ENCODE results near the gene ATP5ME.

The ATP5ME gene

DNA sequence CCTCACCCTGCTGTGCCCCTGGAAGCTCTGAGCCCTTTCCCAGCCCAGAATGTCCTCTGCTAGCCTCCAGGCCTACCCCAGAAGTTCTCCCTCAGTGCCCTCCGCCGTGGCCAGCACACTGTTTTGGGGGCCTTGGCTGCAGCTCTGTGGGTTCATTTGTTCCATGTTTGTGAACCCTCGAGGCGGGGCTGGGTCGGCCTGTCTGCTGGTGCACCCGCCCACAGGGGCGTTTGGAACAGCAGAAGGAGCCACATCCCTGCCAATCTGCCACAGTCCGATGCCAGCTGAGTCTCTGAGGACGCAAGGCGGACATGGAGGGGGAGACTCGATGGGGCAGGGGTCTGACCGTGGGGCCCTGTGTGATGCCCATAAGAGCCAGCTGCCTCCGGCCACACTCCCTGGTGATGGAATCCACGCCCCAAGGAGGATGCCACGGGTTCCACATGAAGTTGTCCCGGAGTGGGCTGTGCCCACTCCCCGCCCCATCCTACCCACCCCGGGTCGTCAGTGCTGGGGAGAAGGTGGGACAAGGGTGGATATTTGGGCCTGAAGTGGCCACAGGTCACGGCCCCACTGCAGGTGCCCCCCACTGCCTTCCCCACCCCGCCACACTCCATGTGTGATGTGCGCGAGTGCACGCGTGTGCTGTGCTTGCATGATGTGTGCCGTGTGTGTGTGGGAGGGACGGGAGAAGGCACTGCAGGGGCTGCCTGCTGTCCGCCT is 7.1 kb downstream of the ATP5ME start:
- Histone ChIP-seq H3K27me3 (ENCODE audit: insufficient read depth, poor library complexity, severe bottlenecking) (peaks cover 10% of the 10 kb centered on the region), H3K27ac (replicated peaks) (no peak overlapping the region), H3K4me3 (replicated peaks; ENCODE audit: insufficient read depth, low read length) (no peak overlapping the region)
- DNase-seq (ENCODE audit: low read depth in 1 of 2, low spot score in 1 of 2): no peak
- TF ChIP-seq, protein P1, sequence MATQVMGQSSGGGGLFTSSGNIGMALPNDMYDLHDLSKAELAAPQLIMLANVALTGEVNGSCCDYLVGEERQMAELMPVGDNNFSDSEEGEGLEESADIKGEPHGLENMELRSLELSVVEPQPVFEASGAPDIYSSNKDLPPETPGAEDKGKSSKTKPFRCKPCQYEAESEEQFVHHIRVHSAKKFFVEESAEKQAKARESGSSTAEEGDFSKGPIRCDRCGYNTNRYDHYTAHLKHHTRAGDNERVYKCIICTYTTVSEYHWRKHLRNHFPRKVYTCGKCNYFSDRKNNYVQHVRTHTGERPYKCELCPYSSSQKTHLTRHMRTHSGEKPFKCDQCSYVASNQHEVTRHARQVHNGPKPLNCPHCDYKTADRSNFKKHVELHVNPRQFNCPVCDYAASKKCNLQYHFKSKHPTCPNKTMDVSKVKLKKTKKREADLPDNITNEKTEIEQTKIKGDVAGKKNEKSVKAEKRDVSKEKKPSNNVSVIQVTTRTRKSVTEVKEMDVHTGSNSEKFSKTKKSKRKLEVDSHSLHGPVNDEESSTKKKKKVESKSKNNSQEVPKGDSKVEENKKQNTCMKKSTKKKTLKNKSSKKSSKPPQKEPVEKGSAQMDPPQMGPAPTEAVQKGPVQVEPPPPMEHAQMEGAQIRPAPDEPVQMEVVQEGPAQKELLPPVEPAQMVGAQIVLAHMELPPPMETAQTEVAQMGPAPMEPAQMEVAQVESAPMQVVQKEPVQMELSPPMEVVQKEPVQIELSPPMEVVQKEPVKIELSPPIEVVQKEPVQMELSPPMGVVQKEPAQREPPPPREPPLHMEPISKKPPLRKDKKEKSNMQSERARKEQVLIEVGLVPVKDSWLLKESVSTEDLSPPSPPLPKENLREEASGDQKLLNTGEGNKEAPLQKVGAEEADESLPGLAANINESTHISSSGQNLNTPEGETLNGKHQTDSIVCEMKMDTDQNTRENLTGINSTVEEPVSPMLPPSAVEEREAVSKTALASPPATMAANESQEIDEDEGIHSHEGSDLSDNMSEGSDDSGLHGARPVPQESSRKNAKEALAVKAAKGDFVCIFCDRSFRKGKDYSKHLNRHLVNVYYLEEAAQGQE (IDR thresholded peaks at IDR 0.05; ENCODE audit: insufficient replicate concordance, low read depth): no peak
- TF ChIP-seq GABPA (IDR thresholded peaks at IDR 0.05; ENCODE audit: low read depth) (no peak), POLR2AphosphoS5 (IDR thresholded peaks at IDR 0.05; ENCODE audit: low read depth) (no peak), SPI1 (IDR thresholded peaks at IDR 0.05; ENCODE audit: borderline replicate concordance, low read depth) (no peak), CTCF (IDR thresholded peaks at IDR 0.05; ENCODE audit: insufficient read depth, low read length) (no peak)

DNA sequence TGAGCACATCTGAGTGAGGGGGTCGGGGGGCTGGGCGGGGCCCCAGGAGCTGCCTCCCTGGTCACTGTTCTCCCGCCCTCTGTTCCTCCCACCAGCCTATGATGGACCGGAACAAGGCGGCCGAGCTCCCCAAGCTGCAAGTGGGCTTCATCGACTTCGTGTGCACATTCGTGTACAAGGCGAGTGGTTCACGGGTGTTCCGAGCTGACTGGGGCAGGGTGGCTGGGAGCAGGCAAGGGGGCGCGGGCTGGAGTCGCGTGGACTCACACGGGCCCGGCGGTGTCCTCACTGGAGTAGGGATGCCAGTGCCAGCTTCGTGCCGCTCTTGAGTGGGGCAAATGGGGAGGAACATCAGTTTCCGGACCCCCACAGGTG is 7.7 kb downstream of the ATP5ME start:
- TF ChIP-seq POLR2AphosphoS5 (IDR thresholded peaks at IDR 0.05; ENCODE audit: low read depth): no peak
- TF ChIP-seq GABPA (IDR thresholded peaks at IDR 0.05; ENCODE audit: low read depth): no peak
- TF ChIP-seq, protein P1 (IDR thresholded peaks at IDR 0.05; ENCODE audit: insufficient replicate concordance, low read depth): no peak
- TF ChIP-seq SPI1 (IDR thresholded peaks at IDR 0.05; ENCODE audit: borderline replicate concordance, low read depth): no peak
- TF ChIP-seq CTCF (IDR thresholded peaks at IDR 0.05; ENCODE audit: insufficient read depth, low read length): no peak
- no peak overlapping the region for H3K27ac ChIP-seq (replicated peaks)

GRCh38 chr4:665751-666435 is 8.2 kb downstream of the ATP5ME start:
- TF ChIP-seq, protein P1 (IDR thresholded peaks at IDR 0.05; ENCODE audit: insufficient replicate concordance, low read depth): no peak
- TF ChIP-seq GABPA (IDR thresholded peaks at IDR 0.05; ENCODE audit: low read depth) (no peak), CTCF (IDR thresholded peaks at IDR 0.05; ENCODE audit: insufficient read depth, low read length) (no peak), POLR2AphosphoS5 (IDR thresholded peaks at IDR 0.05; ENCODE audit: low read depth) (no peak), SPI1 (IDR thresholded peaks at IDR 0.05; ENCODE audit: borderline replicate concordance, low read depth) (no peak)
- Histone ChIP-seq H3K4me3 (replicated peaks; ENCODE audit: insufficient read depth, low read length) (no peak overlapping the region), H3K27me3 (ENCODE audit: insufficient read depth, poor library complexity, severe bottlenecking) (peaks cover 10% of the 10 kb centered on the region), H3K27ac (replicated peaks) (no peak overlapping the region)
- DNase-seq (ENCODE audit: low read depth in 1 of 2, low spot score in 1 of 2): no peak

More for the DNA sequence above, 7.7 kb downstream of the ATP5ME start:
- H3K4me3 ChIP-seq (replicated peaks; ENCODE audit: insufficient read depth, low read length): no peak overlapping the region
- peaks cover 10% of the 10 kb centered on the region for H3K27me3 ChIP-seq (ENCODE audit: insufficient read depth, poor library complexity, severe bottlenecking)
- DNase-seq (ENCODE audit: low read depth in 1 of 2, low spot score in 1 of 2): no peak
